ENCODE results near the gene GSN. TPM values are rescaled to one million over a fixed set of nuclear protein-coding genes. Genes with fewer than 3 reads are reported as not detected.

GSN gene
- total RNA-seq, 2 experiments from 2014 or later, result 2.6 to 2.7 TPM

DNA sequence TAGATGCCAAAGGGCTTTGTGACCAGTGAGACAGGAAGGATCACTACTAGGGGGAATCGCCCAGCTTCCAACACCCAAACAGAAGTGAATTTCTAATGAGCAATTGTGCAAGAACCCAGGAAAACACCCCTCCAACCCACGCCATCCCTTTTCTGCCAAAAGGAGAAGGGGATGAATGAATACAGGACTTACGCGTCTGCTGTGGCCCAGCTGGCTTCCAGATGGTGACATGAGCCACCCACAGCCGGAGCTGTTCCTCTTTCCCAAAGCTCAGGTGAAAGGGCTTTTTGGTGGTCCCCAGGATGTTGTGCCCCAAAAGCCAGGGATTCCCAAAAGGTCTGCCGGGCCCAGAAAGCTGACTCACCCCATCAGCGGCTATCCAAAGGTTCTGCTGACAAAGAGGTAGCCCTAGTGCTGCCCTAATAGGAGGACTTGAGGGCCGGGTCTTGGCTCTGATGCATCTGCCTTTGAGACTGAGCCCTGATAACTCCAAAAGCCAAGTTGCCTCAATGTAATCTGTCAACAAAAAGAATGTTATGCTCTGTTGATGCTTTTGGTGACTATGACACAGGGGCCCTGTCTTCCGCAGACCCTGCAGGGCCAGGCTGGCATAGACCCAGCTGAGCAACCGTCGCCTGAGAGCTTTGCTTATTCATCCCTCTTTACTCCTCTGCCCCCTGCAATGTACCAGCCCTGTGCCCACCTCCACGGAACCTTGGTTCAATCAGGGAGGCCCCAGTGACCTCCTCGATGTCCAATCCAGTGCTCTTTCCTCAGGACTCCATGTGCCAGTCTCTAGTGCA is 14.5 kb downstream of the GSN start:
- no peaks in the 10 kb centered on the region for H3K9me3 ChIP-seq (ENCODE audit: control insufficient read depth in 1 of 2, insufficient read depth in 1 of 2, low read length in 2 of 2)
- DNase-seq, result peak in 2 of 14 experiments; percentile 51 to 61
- H3K9me3 Mint-ChIP-seq, result no peaks in the 10 kb centered on the region
- no peak overlapping the region for H3K27ac ChIP-seq (ENCODE audit: low read depth in 1 of 2, low read length in 2 of 2)
- H3K4me3 ChIP-seq (ENCODE audit: low read length), result no peak overlapping the region
- POLR2A ChIA-PET, result no interaction called here
- no peaks in the 10 kb centered on the region for H3K36me3 ChIP-seq (ENCODE audit: insufficient read depth, low read length)
- H3K27me3 Mint-ChIP-seq, result no peaks in the 10 kb centered on the region
- no peaks in the 10 kb centered on the region for H3K27me3 ChIP-seq (ENCODE audit: control insufficient read depth in 1 of 2, insufficient read depth in 2 of 2, low read length in 2 of 2)
- H3K27ac Mint-ChIP-seq, result no peak overlapping the region
- no peaks in the 10 kb centered on the region for H3K4me1 Mint-ChIP-seq (ENCODE audit: low read depth)
- no peak overlapping the region for H3K4me3 Mint-ChIP-seq
- TF ChIP-seq, protein P1, sequence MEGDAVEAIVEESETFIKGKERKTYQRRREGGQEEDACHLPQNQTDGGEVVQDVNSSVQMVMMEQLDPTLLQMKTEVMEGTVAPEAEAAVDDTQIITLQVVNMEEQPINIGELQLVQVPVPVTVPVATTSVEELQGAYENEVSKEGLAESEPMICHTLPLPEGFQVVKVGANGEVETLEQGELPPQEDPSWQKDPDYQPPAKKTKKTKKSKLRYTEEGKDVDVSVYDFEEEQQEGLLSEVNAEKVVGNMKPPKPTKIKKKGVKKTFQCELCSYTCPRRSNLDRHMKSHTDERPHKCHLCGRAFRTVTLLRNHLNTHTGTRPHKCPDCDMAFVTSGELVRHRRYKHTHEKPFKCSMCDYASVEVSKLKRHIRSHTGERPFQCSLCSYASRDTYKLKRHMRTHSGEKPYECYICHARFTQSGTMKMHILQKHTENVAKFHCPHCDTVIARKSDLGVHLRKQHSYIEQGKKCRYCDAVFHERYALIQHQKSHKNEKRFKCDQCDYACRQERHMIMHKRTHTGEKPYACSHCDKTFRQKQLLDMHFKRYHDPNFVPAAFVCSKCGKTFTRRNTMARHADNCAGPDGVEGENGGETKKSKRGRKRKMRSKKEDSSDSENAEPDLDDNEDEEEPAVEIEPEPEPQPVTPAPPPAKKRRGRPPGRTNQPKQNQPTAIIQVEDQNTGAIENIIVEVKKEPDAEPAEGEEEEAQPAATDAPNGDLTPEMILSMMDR (IDR thresholded peaks at IDR 0.05), result no peak
- CTCF ChIA-PET, result no interaction called here
- intact Hi-C loops (cut with DNase I, micrococcal nuclease), result no loop called here
- peaks cover 14% of the 10 kb centered on the region for H3K4me1 ChIP-seq (ENCODE audit: insufficient read depth, low read length)
- no peak for ATAC-seq (ENCODE audit: poor library complexity)
- no peaks in the 10 kb centered on the region for H3K36me3 Mint-ChIP-seq (ENCODE audit: low read depth)

DNA sequence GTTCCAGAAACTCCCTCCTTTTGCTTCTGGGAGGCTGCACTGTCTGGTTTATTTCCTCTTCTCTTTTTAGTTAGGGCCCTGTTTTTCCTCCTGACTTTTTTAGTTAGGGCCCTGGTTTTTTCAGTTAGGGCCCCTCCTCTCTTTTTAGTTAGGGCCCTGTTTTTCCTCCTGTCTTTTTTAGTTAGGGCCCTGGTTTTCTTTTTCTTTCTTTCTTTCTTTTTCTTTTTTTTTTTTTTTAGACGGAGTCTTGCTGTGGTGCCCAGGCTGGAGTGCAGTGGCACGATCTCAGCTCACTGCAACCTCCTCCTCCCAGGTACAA is 15.1 kb downstream of the GSN start:
- no peak overlapping the region for H3K4me3 ChIP-seq (ENCODE audit: low read length)
- H3K27me3 Mint-ChIP-seq, result no peaks in the 10 kb centered on the region
- peaks cover 14% of the 10 kb centered on the region for H3K4me1 ChIP-seq (ENCODE audit: insufficient read depth, low read length)
- no peaks in the 10 kb centered on the region for H3K27me3 ChIP-seq (ENCODE audit: control insufficient read depth in 1 of 2, insufficient read depth in 2 of 2, low read length in 2 of 2)
- H3K36me3 Mint-ChIP-seq (ENCODE audit: low read depth), result no peaks in the 10 kb centered on the region
- ChIA-PET POLR2A (no interaction called here), CTCF (interaction anchor here (0.6 to 0.7 kb wide), 2 partner anchors 301 to 636 kb away, joined by 3 read pairs; no protein-coding TSS in a partner anchor)
- no peak overlapping the region for H3K27ac Mint-ChIP-seq
- no peak for DNase-seq
- H3K36me3 ChIP-seq (ENCODE audit: insufficient read depth, low read length), result no peaks in the 10 kb centered on the region
- intact Hi-C loops (cut with DNase I, micrococcal nuclease), result no loop called here
- H3K9me3 ChIP-seq (ENCODE audit: control insufficient read depth in 1 of 2, insufficient read depth in 1 of 2, low read length in 2 of 2), result no peaks in the 10 kb centered on the region
- no peaks in the 10 kb centered on the region for H3K4me1 Mint-ChIP-seq (ENCODE audit: low read depth)
- ATAC-seq (ENCODE audit: poor library complexity), result no peak
- no peak overlapping the region for H3K27ac ChIP-seq (ENCODE audit: low read depth in 1 of 2, low read length in 2 of 2)
- no peak overlapping the region for H3K4me3 Mint-ChIP-seq
- no peaks in the 10 kb centered on the region for H3K9me3 Mint-ChIP-seq
- TF ChIP-seq, protein P1 (IDR thresholded peaks at IDR 0.05), result no peak

DNA sequence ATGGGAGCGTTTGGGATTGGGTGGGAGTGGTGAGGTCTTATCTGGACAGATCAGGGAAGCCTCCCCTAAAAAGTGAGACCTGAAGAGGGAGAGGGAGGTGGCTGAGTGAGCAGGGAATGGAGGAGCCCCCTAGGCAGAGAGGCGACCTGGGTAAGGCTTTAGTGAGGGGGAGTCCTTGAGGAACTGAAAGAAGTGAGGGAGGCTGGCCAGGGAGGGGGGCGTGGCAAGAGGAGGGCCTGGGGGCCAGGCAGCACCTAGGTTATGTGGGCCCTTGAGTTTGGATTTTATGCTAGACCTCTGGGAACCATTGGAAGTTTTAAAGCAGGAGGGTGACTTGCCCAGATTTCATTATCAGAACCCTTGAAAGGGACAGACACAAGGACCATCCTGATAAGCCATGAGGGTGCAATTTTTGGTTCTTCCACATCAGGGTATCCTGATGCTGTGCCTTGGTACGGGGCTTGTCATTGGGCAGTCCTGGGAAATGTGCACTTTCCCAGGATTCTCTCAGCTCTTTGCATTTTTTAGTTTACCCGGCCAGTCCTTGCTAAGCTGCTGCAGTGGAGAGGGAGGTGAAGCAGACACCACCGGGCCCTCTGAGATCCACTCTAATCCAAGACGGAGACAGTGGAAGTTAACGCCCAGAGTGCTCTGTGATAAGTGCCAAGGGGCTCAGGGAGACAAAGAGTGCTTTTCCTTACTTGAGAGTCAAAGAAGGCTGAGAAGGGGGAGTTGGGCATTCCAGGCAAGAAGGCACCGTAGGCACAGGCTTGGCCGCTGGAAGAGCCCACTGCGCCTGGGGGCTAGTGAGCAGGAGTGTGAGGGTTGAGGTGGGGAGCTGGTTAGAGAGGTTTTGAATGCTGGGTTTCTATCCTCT is 16.1 kb downstream of the GSN start:
- H3K9me3 Mint-ChIP-seq, result no peaks in the 10 kb centered on the region
- intact Hi-C loops (cut with DNase I, micrococcal nuclease), result no loop called here
- no peaks in the 10 kb centered on the region for H3K27me3 Mint-ChIP-seq
- ChIA-PET POLR2A (no interaction called here), CTCF (interaction anchor here (0.6 to 0.7 kb wide), 2 partner anchors 302 to 637 kb away, joined by 3 read pairs; no protein-coding TSS in a partner anchor)
- no peaks in the 10 kb centered on the region for H3K36me3 Mint-ChIP-seq (ENCODE audit: low read depth)
- Histone ChIP-seq H3K27ac (ENCODE audit: low read depth in 1 of 2, low read length in 2 of 2) (no peak overlapping the region), H3K9me3 (ENCODE audit: control insufficient read depth in 1 of 2, insufficient read depth in 1 of 2, low read length in 2 of 2) (no peaks in the 10 kb centered on the region), H3K27me3 (ENCODE audit: control insufficient read depth in 1 of 2, insufficient read depth in 2 of 2, low read length in 2 of 2) (no peaks in the 10 kb centered on the region), H3K4me1 (ENCODE audit: insufficient read depth, low read length) (peaks cover 10% of the 10 kb centered on the region), H3K36me3 (ENCODE audit: insufficient read depth, low read length) (no peaks in the 10 kb centered on the region), H3K4me3 (ENCODE audit: low read length) (no peak overlapping the region)
- ATAC-seq (ENCODE audit: poor library complexity) (no peak), DNase-seq (no peak)
- no peak overlapping the region for H3K27ac Mint-ChIP-seq
- H3K4me3 Mint-ChIP-seq, result no peak overlapping the region
- TF ChIP-seq, protein P1 (IDR thresholded peaks at IDR 0.05), result no peak
- H3K4me1 Mint-ChIP-seq (ENCODE audit: low read depth), result no peaks in the 10 kb centered on the region

Data from CD4-positive, alpha-beta T cell (primary cell).